NK-92 (cell line): ENCODE data around the gene MPPED2.

Experiments used
- DNase-seq: peaks from one replicate; lab custom pipeline; 2025; ENCODE audit not compliant: unreplicated experiment; lab: John Stamatoyannopoulos, UW

Gene MPPED2

GRCh38 chr11:30488304-30488998 is 97.7 kb downstream of the MPPED2 start:
- DNase-seq, result no peak

DNA sequence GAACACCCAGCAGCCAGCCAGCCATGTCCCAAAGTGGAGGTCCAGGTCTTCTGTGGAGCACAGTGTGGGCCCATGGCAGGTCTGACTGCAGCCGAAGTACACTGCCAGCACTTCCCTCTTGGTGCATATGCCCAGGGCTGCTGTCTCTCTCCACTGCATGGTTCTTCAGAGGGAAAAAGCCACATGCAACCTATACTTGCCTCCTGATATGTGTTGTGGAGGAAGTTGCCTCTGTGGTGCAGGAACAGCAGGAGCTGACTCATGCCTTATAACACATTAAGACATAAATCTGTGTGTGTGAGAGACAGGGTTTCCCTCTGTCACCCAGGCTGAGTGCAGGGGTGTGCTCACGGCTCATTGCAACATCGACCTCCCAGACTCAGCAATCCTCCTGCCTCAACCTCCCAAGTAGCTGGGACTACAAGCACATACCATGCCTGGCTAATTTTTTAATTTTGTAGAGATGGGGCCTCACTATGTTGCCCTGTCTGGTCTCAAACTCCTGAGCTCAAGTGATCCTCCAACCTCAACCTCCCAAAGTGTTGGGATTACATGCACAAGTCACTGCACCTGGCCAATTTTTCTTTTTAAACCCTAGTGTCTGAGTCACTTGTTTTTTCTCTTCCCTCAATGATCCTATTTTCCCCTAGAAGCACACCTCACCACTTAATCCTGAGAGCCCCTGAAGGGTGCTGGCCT is 98.8 kb downstream of the MPPED2 start:
- no peak for DNase-seq

- no peak for DNase-seq
Measured at GRCh38 chr11:30485756-30486155, 100.4 kb downstream of the MPPED2 start.

GRCh38 chr11:30485222-30485621 is 100.9 kb downstream of the MPPED2 start:
- DNase-seq, result no peak

- DNase-seq, result no peak
Measured at GRCh38 chr11:30483056-30483455, 103.1 kb downstream of the MPPED2 start.

DNA sequence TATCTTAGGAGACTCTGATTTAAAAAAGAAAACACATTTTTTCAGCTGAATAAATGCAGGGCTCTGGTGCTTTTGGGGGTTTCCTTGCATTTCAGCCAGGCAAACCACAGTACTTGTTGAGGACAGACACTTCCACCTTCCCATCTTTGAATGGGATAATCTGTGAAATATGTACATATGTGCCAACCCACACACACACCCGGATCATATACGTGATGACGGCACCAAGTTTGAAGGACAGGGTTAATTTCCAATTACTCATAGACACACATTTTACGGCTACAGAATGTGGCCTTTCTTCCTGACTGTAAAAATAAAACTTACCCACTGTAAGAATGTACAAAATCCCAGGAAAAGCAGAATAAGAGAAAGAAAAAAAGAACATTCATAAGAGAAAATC is 104.4 kb downstream of the MPPED2 start:
- DNase-seq, result no peak

GRCh38 chr11:30481330-30481729 is 104.8 kb downstream of the MPPED2 start:
- DNase-seq, result no peak

DNA sequence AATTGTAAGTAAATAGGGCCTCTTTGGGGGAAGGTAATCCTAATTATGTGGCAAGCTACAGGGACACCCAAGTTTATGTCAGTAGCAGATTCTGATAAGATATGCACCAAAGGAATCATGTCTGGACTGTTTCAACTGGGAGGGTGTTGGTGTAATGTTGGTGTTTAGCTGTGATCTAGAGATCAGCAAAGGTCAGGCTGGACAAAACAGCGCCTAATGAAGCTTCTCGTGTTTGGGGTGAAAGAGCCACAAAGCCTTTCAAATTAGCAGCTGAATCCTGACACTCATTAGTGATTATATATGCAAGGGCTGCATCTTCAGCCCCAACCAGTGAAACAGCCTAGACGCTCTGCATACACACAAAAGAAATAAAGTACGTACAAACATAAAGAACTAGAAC is 106.3 kb downstream of the MPPED2 start:
- DNase-seq, result no peak

DNA sequence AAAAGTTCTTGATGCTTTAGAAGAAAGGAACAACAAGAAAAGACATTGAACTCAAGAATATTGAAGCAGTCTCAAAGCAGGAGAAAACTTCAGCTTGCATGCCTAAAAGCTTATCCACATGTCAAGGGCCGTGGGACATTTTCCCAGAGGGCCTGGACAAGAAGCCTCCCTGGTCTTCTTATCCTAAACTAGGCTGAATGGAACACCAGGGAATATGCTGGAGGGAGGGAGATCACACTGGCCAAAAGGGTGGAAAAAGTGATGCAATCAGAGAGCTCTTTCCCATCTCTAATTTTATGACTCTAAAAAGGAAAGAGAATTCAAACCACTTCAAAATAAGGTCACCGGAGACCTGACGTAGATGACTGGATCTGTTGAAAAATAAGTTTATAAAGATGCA is 107.2 kb downstream of the MPPED2 start:
- DNase-seq, result no peak

GRCh38 chr11:30477061-30477460 is 109.1 kb downstream of the MPPED2 start:
- DNase-seq, result no peak

DNA sequence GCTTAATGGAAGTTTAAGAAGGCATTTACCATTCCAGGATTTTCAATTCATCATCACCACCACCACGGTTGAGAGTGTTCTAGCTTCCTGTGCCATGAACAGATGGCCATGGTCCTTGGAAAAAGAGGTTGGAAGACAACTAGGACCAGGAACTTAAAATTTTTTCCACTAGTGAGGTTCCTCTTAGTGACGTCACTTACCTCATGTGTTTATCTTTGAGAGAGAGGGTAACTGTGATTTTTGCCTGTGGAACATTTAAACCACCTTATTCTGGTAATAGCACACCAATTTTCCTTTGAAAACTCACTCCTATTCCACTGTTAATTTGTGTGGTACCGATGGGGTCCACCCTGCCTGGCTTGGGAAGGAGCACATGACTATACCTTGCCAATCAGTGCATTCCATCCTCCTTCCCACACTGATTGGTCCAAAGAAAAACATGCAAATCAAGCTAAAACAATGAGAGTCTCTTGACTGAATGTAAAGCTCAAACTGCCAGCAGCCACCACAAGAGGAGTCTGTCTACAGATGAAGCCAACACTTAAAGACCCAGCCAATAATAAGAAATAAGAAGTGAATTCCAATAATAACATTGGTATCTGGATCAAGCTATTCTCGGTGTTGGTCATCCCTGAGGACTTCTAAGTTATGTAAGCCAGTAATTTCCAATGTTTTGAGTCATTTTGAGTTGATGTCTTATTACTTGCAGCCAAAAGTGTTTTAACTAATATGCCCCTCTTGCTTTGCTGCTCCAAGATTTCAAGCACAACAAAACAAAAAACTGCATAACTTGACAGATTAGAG is 111.8 kb downstream of the MPPED2 start:
- no peak for DNase-seq

GRCh38 chr11:30471244-30471643 is 114.9 kb downstream of the MPPED2 start:
- no peak for DNase-seq

DNA sequence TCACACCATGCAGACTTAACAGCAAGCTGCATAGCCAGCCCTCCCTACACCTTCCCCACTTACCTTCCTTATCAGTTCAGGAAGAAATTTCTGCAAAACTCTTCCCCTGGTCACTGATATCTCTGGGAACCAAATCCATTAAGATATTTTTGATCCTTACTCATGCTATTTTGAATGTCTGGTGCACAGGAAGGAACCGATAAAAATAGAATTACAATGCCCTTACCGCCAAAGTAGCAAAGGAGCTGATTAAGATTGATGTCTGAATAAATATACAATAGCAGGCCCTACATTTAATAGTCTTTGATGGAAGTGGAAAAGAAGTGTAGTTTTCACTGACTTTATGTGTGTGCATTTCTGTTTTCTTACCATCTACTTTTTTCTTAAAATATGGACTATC is 117.3 kb downstream of the MPPED2 start:
- no peak for DNase-seq

DNA sequence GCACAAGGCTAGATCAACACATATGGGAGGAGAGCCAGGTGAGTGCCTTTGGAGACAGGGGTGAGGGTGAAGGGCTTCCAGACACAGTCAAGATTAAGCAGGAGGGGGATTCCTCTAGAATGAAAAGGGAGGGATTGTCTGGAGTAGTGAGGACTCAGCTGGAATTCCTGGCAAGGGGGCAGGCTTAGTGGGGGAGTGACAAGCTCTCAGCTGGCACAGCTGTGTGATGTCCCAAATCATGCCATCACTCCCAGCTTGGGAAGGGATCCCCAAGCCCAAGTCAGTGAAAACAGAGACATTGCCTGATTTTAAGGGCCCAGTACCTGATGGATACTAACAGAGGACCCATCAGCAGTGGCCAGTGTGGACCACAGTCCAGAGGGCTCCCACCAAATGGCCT is 119.0 kb downstream of the MPPED2 start:
- DNase-seq, result no peak

GRCh38 chr11:30465623-30466022 is 120.5 kb downstream of the MPPED2 start:
- no peak for DNase-seq

DNA sequence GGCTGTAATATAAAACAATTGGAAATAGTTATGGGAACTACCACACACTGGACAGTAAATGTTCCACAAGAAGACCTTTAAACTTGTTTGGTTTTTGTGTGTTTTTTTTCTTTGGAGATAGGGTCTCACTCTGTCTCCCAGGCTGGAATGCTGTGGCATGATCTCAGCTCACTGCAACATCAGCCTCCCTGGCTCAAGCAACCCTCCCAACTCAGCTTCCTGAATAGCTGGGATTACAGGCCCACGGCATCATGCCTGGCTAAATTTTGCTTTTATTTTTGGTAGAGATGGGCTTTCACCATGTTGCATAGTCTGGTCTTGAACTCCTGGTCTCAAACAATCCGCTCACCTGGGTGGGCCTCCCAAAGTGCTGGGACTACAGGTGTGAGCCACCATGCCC is 121.0 kb downstream of the MPPED2 start:
- DNase-seq, result no peak

DNA sequence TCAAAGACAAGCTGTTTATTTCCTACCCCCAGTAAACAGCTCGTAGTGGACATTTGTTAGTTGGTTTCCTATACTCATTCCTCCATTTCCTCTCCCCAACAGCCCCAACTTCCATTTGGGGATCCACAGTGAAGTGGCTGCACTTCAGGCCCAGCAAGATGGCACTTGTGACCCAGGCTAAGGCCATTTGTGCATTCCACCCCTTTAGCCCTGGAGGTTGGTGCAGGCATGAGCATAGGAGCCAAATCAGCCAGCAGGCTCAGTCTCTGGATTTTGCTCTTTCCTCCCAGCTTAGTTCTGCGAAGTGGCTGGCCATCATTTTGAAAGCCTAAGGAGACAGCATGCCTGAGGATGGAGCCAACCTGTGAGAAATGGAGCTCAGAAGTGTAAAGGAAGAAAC is 122.9 kb downstream of the MPPED2 start:
- DNase-seq, result no peak

DNA sequence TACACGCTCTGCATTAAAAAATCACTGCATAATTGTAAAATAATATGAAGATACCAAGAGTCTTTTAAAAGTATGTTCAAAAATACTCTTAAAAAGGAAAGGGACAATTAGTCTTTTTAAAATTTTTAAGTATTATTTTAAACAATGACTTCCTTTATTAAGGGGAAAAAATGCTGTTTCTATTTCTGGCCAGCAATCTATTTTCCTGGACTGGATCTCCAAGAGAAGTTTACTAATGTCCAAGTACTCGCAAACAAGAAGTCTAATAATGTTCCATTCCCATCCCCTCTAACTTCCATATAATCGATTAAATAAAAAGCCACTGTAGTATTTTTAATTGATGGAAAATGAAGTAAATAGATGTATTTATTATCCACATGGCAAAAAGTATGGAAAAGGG is 123.7 kb downstream of the MPPED2 start:
- no peak for DNase-seq

DNA sequence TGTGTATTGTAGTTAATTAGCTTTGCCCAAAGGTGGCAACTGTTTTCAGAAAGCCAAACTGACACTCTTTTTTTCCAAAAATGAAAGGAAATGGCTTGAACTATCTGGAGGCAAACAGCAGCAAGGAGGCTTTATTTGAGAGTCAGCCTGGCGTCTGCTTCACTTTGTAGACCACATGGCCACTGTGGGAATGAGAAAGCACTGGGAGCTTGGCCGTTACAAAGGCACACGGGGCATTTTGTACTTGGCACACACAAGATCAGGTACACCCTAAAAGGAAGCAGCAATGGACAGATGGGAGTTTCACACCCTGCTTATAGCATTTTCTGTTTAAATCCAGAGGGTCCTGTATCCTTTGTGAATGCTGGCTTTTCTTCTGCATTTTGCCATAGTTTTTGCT is 126.3 kb downstream of the MPPED2 start:
- no peak for DNase-seq

DNA sequence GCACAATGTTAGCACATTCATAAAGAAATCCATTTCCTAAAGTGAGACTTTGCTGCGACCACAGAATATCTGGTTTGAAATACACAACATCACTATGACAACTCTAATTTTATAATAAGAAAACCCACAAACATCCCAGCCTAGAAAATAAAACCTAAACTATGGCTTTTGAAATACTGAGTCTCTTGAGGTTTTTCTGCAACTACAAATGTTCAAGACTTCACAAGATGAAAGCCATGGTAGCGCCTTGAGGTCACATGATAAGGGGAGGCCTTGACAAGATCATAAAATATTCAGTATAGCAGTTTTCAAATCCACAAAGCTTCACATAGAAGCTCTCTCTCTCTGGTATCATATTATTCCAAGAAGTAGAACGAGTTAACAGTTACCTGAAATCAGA is 126.8 kb downstream of the MPPED2 start:
- no peak for DNase-seq

- DNase-seq, result no peak
Measured at GRCh38 chr11:30458541-30458940, 127.6 kb downstream of the MPPED2 start.

DNA sequence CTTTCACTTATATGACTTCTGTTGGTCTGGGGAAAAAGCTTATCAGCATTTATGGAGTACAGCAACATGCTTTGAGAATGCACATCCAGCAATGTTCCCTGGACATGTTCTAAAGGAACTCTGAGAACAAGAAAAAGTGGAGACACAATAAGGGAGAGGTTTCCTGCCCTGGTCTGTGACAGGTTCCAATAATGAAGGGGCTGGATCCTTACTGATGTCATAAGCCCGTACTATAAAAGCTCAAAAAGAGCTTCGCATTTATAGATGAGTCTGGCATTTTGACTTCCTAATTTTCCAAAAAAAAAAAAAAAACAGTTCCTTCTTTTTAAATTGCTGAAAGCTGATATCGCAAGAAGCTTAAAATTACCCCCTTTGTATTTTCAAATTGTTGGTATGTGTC is 129.1 kb downstream of the MPPED2 start:
- DNase-seq, result no peak
